HCT116 (cell line): ENCODE data around the gene TOMM22. TPM values are rescaled to one million over a fixed set of nuclear protein-coding genes. Genes with fewer than 3 reads are reported as not detected.

Source experiments
- ATAC-seq: fragments of 200-7000 bp; cut with Tn5 transposase; 2 replicates; pipeline ENCODE4 v1.9.1; 2020; ENCODE audit warnings: mild to moderate bottlenecking, moderate library complexity
- BruUV-seq: library from RNA; stranded (reverse); fragments of 400-500 nt; replicated peaks from 2 replicates; lab custom pipeline; 2021; lab: Mats Ljungman, UMichigan
- CTCF ChIA-PET: fragments of 300-600 bp; sonication (Branson Sonifier 250); formaldehyde crosslinking; loops from one replicate; lab custom pipeline; 2021; ENCODE audit warnings: antibody characterized with exemption; lab: Charles Lee
- POLR2A ChIA-PET: fragments of 300-600, 350-600 bp; sonication (Branson Sonifier 250); formaldehyde crosslinking; loops from one replicate; lab custom pipeline; 2021; ENCODE audit warnings: antibody characterized with exemption; lab: Charles Lee
- RAD21 ChIA-PET, 2 experiments: fragments of 300-600 bp; sonication (Branson Sonifier 250); formaldehyde crosslinking; loops; one replicate each; lab custom pipeline; 2023; ENCODE audit warnings: low total read pairs in 2 of 2; ENCODE audit not compliant: uncharacterized antibody in 2 of 2, unreplicated experiment in 2 of 2, low non-redundant PET in 1 of 2; lab: Charles Lee
- DNase-seq: peaks from one replicate; pipeline ENCODE4 v3.0.0-alpha.2; 2010; ENCODE audit warnings: low read depth, low spot score
- H2AFZ ChIP-seq: fragments of 200-600 bp; shearing (Covaris generic), sonication (generic); 2 replicates; pipeline ENCODE4 v1.6.1; 2017; ENCODE audit warnings: low read depth, mixed run types, mixed read lengths, antibody characterized with exemption, low read length; ENCODE audit not compliant: poor library complexity, severe bottlenecking
- H3K27ac ChIP-seq: 2 replicates; pipeline ENCODE4 v1.5.1; 2012; ENCODE audit warnings: low read depth, low read length
- H3K27me3 ChIP-seq: fragments of 200-600 bp; sonication (generic); 2 replicates; pipeline ENCODE4 v1.6.1; 2016; ENCODE audit warnings: mixed run types, low read length, mixed read lengths; ENCODE audit not compliant: insufficient read depth
- H3K36me3 ChIP-seq, 2 experiments: fragments of 200-500 bp in 1 of 2; fragments of 200-600 bp in 1 of 2; sonication (Bioruptor generic) in 1 of 2; sonication (generic) in 1 of 2; 2 replicates each; pipeline versions ENCODE4 v1.5.1 to v1.6.1; 2014 to 2016; ENCODE audit warnings: low read length in 2 of 2, inconsistent platforms in 1 of 2, mixed read lengths in 1 of 2, mixed run types in 1 of 2; ENCODE audit not compliant: insufficient read depth in 2 of 2, control insufficient read depth in 1 of 2
- H3K4me1 ChIP-seq, 2 experiments: fragments of 200-600 bp in 1 of 2; sonication (generic) in 1 of 2; 2 replicates each; pipeline versions ENCODE4 v1.5.1 to v1.6.1; 2012 to 2017; ENCODE audit warnings: low read length in 2 of 2, inconsistent platforms in 1 of 2, mild to moderate bottlenecking in 1 of 2, mixed read lengths in 1 of 2, mixed run types in 1 of 2, moderate library complexity in 1 of 2; ENCODE audit not compliant: insufficient read depth in 2 of 2, control insufficient read depth in 1 of 2
- H3K4me2 ChIP-seq: fragments of 200-600 bp; sonication (generic); 2 replicates; pipeline ENCODE4 v1.6.1; 2017; ENCODE audit warnings: mixed run types, low read length, mixed read lengths
- H3K4me3 ChIP-seq, 2 experiments: fragments of 200-600 bp in 1 of 2; sonication (generic) in 1 of 2; replicated peaks in 1 of 2; 2 replicates each; pipeline ENCODE4 v1.5.1; 2011 to 2016; ENCODE audit warnings: low read length in 2 of 2, control low read depth in 1 of 2, low read depth in 1 of 2, mild to moderate bottlenecking in 1 of 2, mixed read lengths in 1 of 2, mixed run types in 1 of 2
- H3K79me2 ChIP-seq: fragments of 200-600 bp; sonication (generic); 2 replicates; pipeline ENCODE4 v1.6.1; 2017; ENCODE audit warnings: mild to moderate bottlenecking, mixed run types, low read length, moderate library complexity, mixed read lengths; ENCODE audit not compliant: insufficient read depth
- H3K9ac ChIP-seq: fragments of 200-600 bp; sonication (generic); 2 replicates; pipeline ENCODE4 v1.6.1; 2016; ENCODE audit warnings: low read length, mixed read lengths
- H3K9me2 ChIP-seq: fragments of 200-600 bp; sonication (generic), shearing (Covaris generic); 2 replicates; pipeline ENCODE4 v1.6.1; 2017; ENCODE audit warnings: mixed run types, mild to moderate bottlenecking, moderate library complexity; ENCODE audit not compliant: insufficient read depth
- H3K9me3 ChIP-seq, 2 experiments: fragments of 200-500 bp in 1 of 2; fragments of 200-600 bp in 1 of 2; sonication (Bioruptor generic) in 1 of 2; sonication (generic) in 1 of 2; 2 replicates each; pipeline ENCODE4 v1.6.1; 2014 to 2017; ENCODE audit warnings: low read length in 2 of 2, mixed read lengths in 2 of 2, inconsistent platforms in 1 of 2, low read depth in 1 of 2, mild to moderate bottlenecking in 1 of 2, mixed run types in 1 of 2, moderate library complexity in 1 of 2; ENCODE audit not compliant: control insufficient read depth in 1 of 2, insufficient read depth in 1 of 2
- H4K20me1 ChIP-seq: fragments of 200-600 bp; sonication (generic), shearing (Covaris generic); 2 replicates; pipeline ENCODE4 v1.6.1; 2017; ENCODE audit warnings: mixed run types, mild to moderate bottlenecking, moderate library complexity; ENCODE audit not compliant: insufficient read depth
- CBX3 ChIP-seq: IDR thresholded peaks from 2 replicates; pipeline ENCODE4 v1.6.1; 2012; ENCODE audit warnings: low read depth
- CEBPB ChIP-seq: IDR thresholded peaks from 2 replicates; pipeline ENCODE4 v1.6.1; 2012; ENCODE audit warnings: low read depth
- JUND ChIP-seq: IDR thresholded peaks from 2 replicates; pipeline ENCODE4 v1.6.1; 2012
- POLR2A ChIP-seq: IDR thresholded peaks from 2 replicates; pipeline ENCODE4 v1.7.0; 2011; ENCODE audit warnings: borderline replicate concordance; ENCODE audit not compliant: insufficient read depth, insufficient read length; ENCODE audit errors: extremely low read depth
- SRF ChIP-seq: IDR thresholded peaks from 2 replicates; pipeline ENCODE4 v1.6.1; 2012; ENCODE audit warnings: low read depth
- ZBTB33 ChIP-seq: IDR thresholded peaks from 2 replicates; pipeline ENCODE4 v1.6.1; 2011; ENCODE audit warnings: mild to moderate bottlenecking, low read length, moderate library complexity; ENCODE audit not compliant: insufficient replicate concordance; ENCODE audit errors: extremely low read depth
- ZNF274 ChIP-seq: fragments of 200-500 bp; sonication (Bioruptor generic); IDR thresholded peaks from 2 replicates; pipeline ENCODE4 v1.6.1; 2014; ENCODE audit warnings: mild to moderate bottlenecking, low read depth, low read length, inconsistent platforms
- intact Hi-C: fragments of 100-400 bp; cut with micrococcal nuclease; formaldehyde crosslinking; loops from 2 replicates; pipeline ENCODE4 v1.10.0; 2022
- total RNA-seq: library from RNA; stranded (reverse); gene quantifications from one replicate; pipeline ENCODE4 v1.2.1, GENCODE V29; 2021; ENCODE audit not compliant: unreplicated experiment

TOMM22 gene
- total RNA-seq, 1 experiment from 2014 or later = 136 TPM

GRCh38 chr22:38729946-38730345 lies 48.2 kb downstream of the TOMM22 start:
- H3K36me3 ChIP-seq = peaks cover 44 to 49% of the 10 kb centered on the region in 2 experiments; a peak in 3 of 4 replicates
- no peaks in the 10 kb centered on the region for H3K27me3 ChIP-seq
- ChIA-PET CTCF (no interaction called here), RAD21 (no interaction called here), POLR2A (no interaction called here)
- no peak overlapping the region for H3K4me2 ChIP-seq
- H3K4me1 ChIP-seq = no peaks in the 10 kb centered on the region
- DNase-seq = no peak
- H3K79me2 ChIP-seq = no peaks in the 10 kb centered on the region
- H4K20me1 ChIP-seq = no peaks in the 10 kb centered on the region
- intact Hi-C loops = no loop called here
- no peaks in the 10 kb centered on the region for H3K9me3 ChIP-seq
- no peaks in the 10 kb centered on the region for H3K9me2 ChIP-seq
- no peak overlapping the region for H3K9ac ChIP-seq
- no peak overlapping the region for H3K4me3 ChIP-seq
- ATAC-seq = no peak
- BruUV-seq = no TSS peak
- H2AFZ ChIP-seq = no peak overlapping the region
- H3K27ac ChIP-seq = no peak overlapping the region
- TF ChIP-seq SRF (no peak), POLR2A (no peak)

GRCh38 chr22:38730411-38730871 lies 48.7 kb downstream of the TOMM22 start:
- no peak overlapping the region for H2AFZ ChIP-seq
- no peaks in the 10 kb centered on the region for H3K9me3 ChIP-seq
- H4K20me1 ChIP-seq = no peaks in the 10 kb centered on the region
- no peak overlapping the region for H3K4me3 ChIP-seq
- BruUV-seq = no TSS peak
- intact Hi-C loops = no loop called here
- no peaks in the 10 kb centered on the region for H3K79me2 ChIP-seq
- DNase-seq = no peak
- H3K9me2 ChIP-seq = no peaks in the 10 kb centered on the region
- no peak for TF ChIP-seq JUND
- no peak for TF ChIP-seq ZBTB33
- TF ChIP-seq ZNF274 = no peak
- TF ChIP-seq CBX3 = no peak
- no peak for TF ChIP-seq CEBPB
- no peak overlapping the region for H3K27ac ChIP-seq
- no peak overlapping the region for H3K4me2 ChIP-seq
- RAD21 ChIA-PET = no interaction called here
- no peak overlapping the region for H3K9ac ChIP-seq
- peaks cover 40 to 49% of the 10 kb centered on the region in 2 experiments; a peak in 3 of 4 replicates for H3K36me3 ChIP-seq
- H3K27me3 ChIP-seq = no peaks in the 10 kb centered on the region
- ATAC-seq = no peak
- POLR2A ChIA-PET = no interaction called here
- no peaks in the 10 kb centered on the region for H3K4me1 ChIP-seq
- CTCF ChIA-PET = interaction anchor here (1.6 kb wide), 1 partner anchor 12 kb away, joined by 4 read pairs; no protein-coding TSS in a partner anchor
